Naive thymus-derived CD4-positive, alpha-beta T cell (primary cell): ENCODE results near the gene HERPUD1. TPM values are rescaled to one million over a fixed set of nuclear protein-coding genes. Genes with fewer than 3 reads are reported as not detected.
A peak's percentile ranks its signal among the peaks of the same experiment; 100 is the strongest.

Experiments
- ATAC-seq: fragments of 150-1000 bp; cut with Tn5 transposase; 2 replicates; pipeline ENCODE4 v1.10.0; 2021; ENCODE audit warnings: mild to moderate bottlenecking, moderate library complexity
- CTCF ChIA-PET: fragments of 350-600 bp; sonication (Branson Sonifier 250); formaldehyde crosslinking; loops from one replicate; lab custom pipeline; 2021; ENCODE audit warnings: antibody characterized with exemption; lab: Charles Lee
- POLR2A ChIA-PET: fragments of 350-600 bp; sonication (Branson Sonifier 250); formaldehyde crosslinking; loops from one replicate; lab custom pipeline; 2021; ENCODE audit warnings: antibody characterized with exemption, inconsistent platforms; lab: Charles Lee
- DNase-seq, 9 donors: peaks; one replicate each; pipeline versions ENCODE4 v3.0.0 to v3.0.0-alpha.2; 2020 to 2022; ENCODE audit warnings: mixed read lengths in 1 of 9
- H3K27ac ChIP-seq: one replicate; pipeline ENCODE4 v1.7.0; 2013; ENCODE audit warnings: mild to moderate bottlenecking, low read depth, low read length, moderate library complexity
- H3K27me3 ChIP-seq, 2 donors: one replicate each; pipeline ENCODE4 v1.7.0; 2013; ENCODE audit warnings: low read length in 2 of 2, mild to moderate bottlenecking in 2 of 2, moderate library complexity in 2 of 2; ENCODE audit not compliant: control insufficient read depth in 2 of 2, insufficient read depth in 2 of 2
- H3K36me3 ChIP-seq, 3 experiments: 1 replicate in 2 of 3; 2 replicates in 1 of 3; pipeline ENCODE4 v1.7.0; 2013; ENCODE audit warnings: low read length in 3 of 3, mild to moderate bottlenecking in 3 of 3, moderate library complexity in 1 of 3; ENCODE audit not compliant: insufficient read depth in 3 of 3, control insufficient read depth in 2 of 3
- H3K4me1 ChIP-seq, 2 donors: one replicate each; pipeline ENCODE4 v1.7.0; 2013; ENCODE audit warnings: low read length in 2 of 2, mild to moderate bottlenecking in 2 of 2, moderate library complexity in 1 of 2; ENCODE audit not compliant: control insufficient read depth in 2 of 2, insufficient read depth in 2 of 2
- H3K4me3 ChIP-seq: 2 replicates; pipeline ENCODE4 v1.7.0; 2013; ENCODE audit warnings: mild to moderate bottlenecking, low read length
- H3K9me3 ChIP-seq, 3 experiments: 1 replicate in 2 of 3; 2 replicates in 1 of 3; pipeline ENCODE4 v1.7.0; 2013; ENCODE audit warnings: low read length in 3 of 3; ENCODE audit not compliant: control insufficient read depth in 2 of 3
- H3K27ac Mint-ChIP-seq, 9 donors: one replicate each; pipeline ENCODE4 v1.8.0; 2020 to 2022; ENCODE audit warnings: mixed read lengths in 9 of 9, mild to moderate bottlenecking in 8 of 9, moderate library complexity in 5 of 9, inconsistent platforms in 2 of 9
- H3K27me3 Mint-ChIP-seq, 5 donors: one replicate each; pipeline ENCODE4 v1.8.0; 2021 to 2022; ENCODE audit warnings: mixed read lengths in 5 of 5, mild to moderate bottlenecking in 1 of 5
- H3K36me3 Mint-ChIP-seq, 5 donors: one replicate each; pipeline ENCODE4 v1.8.0; 2020 to 2022; ENCODE audit warnings: mixed read lengths in 5 of 5, mild to moderate bottlenecking in 3 of 5, inconsistent platforms in 1 of 5
- H3K4me1 Mint-ChIP-seq, 7 donors: one replicate each; pipeline ENCODE4 v1.8.0; 2020 to 2022; ENCODE audit warnings: mixed read lengths in 7 of 7, mild to moderate bottlenecking in 3 of 7, inconsistent platforms in 1 of 7
- H3K4me3 Mint-ChIP-seq, 10 donors: one replicate each; pipeline ENCODE4 v1.8.0; 2020 to 2022; ENCODE audit warnings: mild to moderate bottlenecking in 10 of 10, mixed read lengths in 10 of 10, moderate library complexity in 6 of 10, inconsistent platforms in 2 of 10
- H3K9me3 Mint-ChIP-seq, 11 donors: one replicate each; pipeline ENCODE4 v1.8.0; 2020 to 2022; ENCODE audit warnings: mixed read lengths in 11 of 11, mild to moderate bottlenecking in 4 of 11, inconsistent platforms in 1 of 11, moderate library complexity in 1 of 11
- intact Hi-C, 2 donors: fragments of 100-400 bp; cut with micrococcal nuclease; formaldehyde crosslinking; loops; one replicate each; pipeline ENCODE4 v1.15.1; 2023
- microRNA-seq: library from miRNA; unstranded; fragments of <30 nt; microRNA quantifications from one replicate; pipeline ENCODE4 v1.2.0, GENCODE V29; 2022; ENCODE audit warnings: borderline microRNAs expressed
- polyA plus RNA-seq, 2 donors: library from polyadenylated mRNA; unstranded; fragments of 300-500 nt; fragmentation: Illumina TruSeq; gene quantifications; one replicate each; pipeline ENCODE4 v1.2.3, GENCODE V29; 2021
- total RNA-seq, 6 experiments: library from RNA in 5 of 6; stranded (reverse) in 5 of 6; gene quantifications; 1 replicate in 5 of 6; 2 replicates in 1 of 6; pipeline ENCODE4 v1.2.3 and lab custom pipeline; 2021 to 2026

HERPUD1 gene
- total and polyA plus RNA-seq, 7 experiments from 2014 or later: 42.0 to 226 (median 117) TPM

GRCh38 chr16:56994311-56994710 is 62.4 kb downstream of the HERPUD1 start:
- peak overlapping the region; percentile 19 for H3K4me3 ChIP-seq
- peak overlapping the region; percentile 80 to 96 (median 88) for H3K27ac Mint-ChIP-seq
- ChIA-PET POLR2A (interaction anchor here (1.7 to 12.9 kb wide), 4 partner anchors 9 to 47 kb away, joined by 10 to 182 read pairs (median 65); partner anchors contain the start of gene NLRC5), CTCF (interaction anchor here (1.0 kb wide), 1 partner anchor 15 kb away, joined by 3 read pairs; no protein-coding TSS in a partner anchor)
- H3K4me1 ChIP-seq: peaks cover 54 to 62% of the 10 kb centered on the region in 2 donors
- H3K36me3 Mint-ChIP-seq: peaks cover 4 to 66% (median 36%) of the 10 kb centered on the region in 5 donors
- no peaks in the 10 kb centered on the region for H3K27me3 Mint-ChIP-seq
- no peaks in the 10 kb centered on the region for H3K27me3 ChIP-seq
- H3K9me3 Mint-ChIP-seq: no peaks in the 10 kb centered on the region
- peak overlapping the region; percentile 77 for H3K27ac ChIP-seq
- intact Hi-C loops: no loop called here
- no peak for DNase-seq
- H3K4me3 Mint-ChIP-seq: peak overlapping the region; percentile 36 to 98 (median 84)
- H3K36me3 ChIP-seq: peaks cover 0 to 15% (median 0%) of the 10 kb centered on the region in 3 experiments
- ATAC-seq: no peak
- peaks cover 66 to 90% (median 80%) of the 10 kb centered on the region in 7 donors for H3K4me1 Mint-ChIP-seq
- no peaks in the 10 kb centered on the region for H3K9me3 ChIP-seq

Small RNA genes within 50 kb of the gene (microRNA-seq; reads per million reads assigned to microRNA genes)
- not detected for gene MIR6863

Other genes starting within 250 kb of the HERPUD1 start
- 10 to 100 TPM; 15.0 to 70.7 (median 25.9) TPM for gene MT1X, start 249.7 kb upstream of the HERPUD1 start, total RNA-seq
- 100 to 1,000 TPM; 133 to 157 TPM for gene MT1X, start 249.7 kb upstream of the HERPUD1 start, polyA plus RNA-seq
- gene NUP93, start 202.0 kb upstream of the HERPUD1 start, total RNA-seq: 10 to 100 TPM; 53.0 to 90.5 (median 58.3) TPM
- gene NUP93, start 202.0 kb upstream of the HERPUD1 start, polyA plus RNA-seq: 10 to 100 TPM; 64.5 to 83.2 TPM
- gene SLC12A3, start 66.9 kb upstream of the HERPUD1 start, total RNA-seq: under 1 TPM in 2 of 5 experiments, not detected in 3; 0.08 to 0.49 TPM
- gene SLC12A3, start 66.9 kb upstream of the HERPUD1 start, polyA plus RNA-seq: not detected
- not detected for gene CETP, start 29.8 kb downstream of the HERPUD1 start, total RNA-seq
- gene CETP, start 29.8 kb downstream of the HERPUD1 start, polyA plus RNA-seq: under 1 TPM; 0.17 to 0.25 TPM
- 100 to 1,000 TPM; 380 to 615 (median 394) TPM for gene NLRC5, start 57.4 kb downstream of the HERPUD1 start, total RNA-seq
- gene NLRC5, start 57.4 kb downstream of the HERPUD1 start, polyA plus RNA-seq: 100 to 1,000 TPM in 1 of 2 donors, 10 to 100 TPM in 1; 76.0 to 122 TPM
- 10 to 100 TPM in 1 of 5 experiments, 1 to 10 TPM in 4; 1.1 to 11.7 (median 3.5) TPM for gene CPNE2, start 160.4 kb downstream of the HERPUD1 start, total RNA-seq
- gene CPNE2, start 160.4 kb downstream of the HERPUD1 start, polyA plus RNA-seq: 10 to 100 TPM in 1 of 2 donors, 1 to 10 TPM in 1; 6.8 to 12.6 TPM